ENCODE data around the gene GRHL3.

GRCh38 chr1:24275510-24275909 lies 43.6 kb upstream of the GRHL3 start:
- TF ChIP-seq CTCF (IDR thresholded peaks at IDR 0.05): no peak
- TF ChIP-seq POLR2AphosphoS5 (IDR thresholded peaks at IDR 0.05): no peak

Data from prostate gland (tissue), 2 donors.